GM10248 (cell line): ENCODE measurements around the gene SLC6A11.

Experiments used
- CTCF ChIA-PET: fragments of 300-600 bp; sonication (Branson Sonifier 250); formaldehyde crosslinking; extraction: SDS; loops from one replicate; lab custom pipeline; 2021; ENCODE audit warnings: antibody characterized with exemption; lab: Yijun Ruan, JAX
- POLR2A ChIA-PET: fragments of 350-650 bp; sonication (Branson Sonifier 250); formaldehyde crosslinking; extraction: SDS; loops from one replicate; lab custom pipeline; 2020; ENCODE audit warnings: antibody characterized with exemption; lab: Yijun Ruan, JAX
- DNase-seq: peaks from one replicate; pipeline ENCODE4 v3.0.0; 2012; ENCODE audit errors: extremely low spot score
- CTCF ChIP-seq: IDR thresholded peaks from 2 replicates; pipeline ENCODE4 v1.5.1; 2012; ENCODE audit warnings: mild to moderate bottlenecking, low read depth; ENCODE audit errors: extremely low read depth, missing control alignments, control extremely low read depth

Gene SLC6A11

DNA sequence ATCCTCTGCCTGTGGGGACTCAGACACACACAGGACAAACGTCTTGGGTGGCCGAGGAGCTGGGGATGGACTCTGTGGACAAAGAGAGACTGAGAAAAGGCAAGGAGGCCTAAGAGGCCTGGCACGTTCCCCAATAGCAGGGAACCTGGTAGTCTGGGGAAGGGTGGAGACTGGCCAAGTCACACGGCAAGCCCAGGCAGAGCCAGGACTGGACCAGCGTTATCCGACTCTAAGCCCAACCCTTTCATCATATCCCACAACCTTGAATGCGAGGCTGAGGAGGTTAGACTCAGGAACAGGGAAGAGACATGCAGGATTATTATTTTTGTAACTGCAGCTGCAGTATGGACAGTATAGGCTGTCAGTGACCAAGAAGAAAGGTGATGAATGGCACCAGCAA, 53.4 kb downstream of the SLC6A11 start:
- no peak for DNase-seq
- TF ChIP-seq CTCF = no peak
- ChIA-PET POLR2A (no interaction called here), CTCF (no interaction called here)

- CTCF ChIA-PET = no interaction called here
- POLR2A ChIA-PET = no interaction called here
- no peak for DNase-seq
- TF ChIP-seq CTCF = no peak
These were observed 54.3 kb downstream of the SLC6A11 start for GRCh38 chr3:10870296-10870695.

DNA sequence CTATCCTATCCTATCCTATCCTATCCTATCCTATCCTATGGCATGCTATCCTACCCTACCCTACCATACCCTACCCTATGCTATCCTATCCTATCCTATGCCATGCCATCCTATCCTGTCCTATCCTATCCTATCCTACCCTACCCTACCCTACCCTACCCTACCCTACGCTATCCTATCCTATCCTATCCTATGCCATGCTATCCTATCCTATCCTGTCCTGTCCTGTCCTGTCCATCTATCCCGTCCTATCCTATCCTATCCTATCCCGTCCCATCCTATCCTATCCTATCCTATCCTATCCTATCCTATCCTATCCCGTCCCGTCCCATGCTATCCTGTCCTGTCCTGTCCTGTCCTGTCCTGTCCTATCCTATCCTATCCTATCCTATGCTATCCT, 57.4 kb downstream of the SLC6A11 start:
- no peak for TF ChIP-seq CTCF
- ChIA-PET POLR2A (no interaction called here), CTCF (no interaction called here)
- no peak for DNase-seq

DNA sequence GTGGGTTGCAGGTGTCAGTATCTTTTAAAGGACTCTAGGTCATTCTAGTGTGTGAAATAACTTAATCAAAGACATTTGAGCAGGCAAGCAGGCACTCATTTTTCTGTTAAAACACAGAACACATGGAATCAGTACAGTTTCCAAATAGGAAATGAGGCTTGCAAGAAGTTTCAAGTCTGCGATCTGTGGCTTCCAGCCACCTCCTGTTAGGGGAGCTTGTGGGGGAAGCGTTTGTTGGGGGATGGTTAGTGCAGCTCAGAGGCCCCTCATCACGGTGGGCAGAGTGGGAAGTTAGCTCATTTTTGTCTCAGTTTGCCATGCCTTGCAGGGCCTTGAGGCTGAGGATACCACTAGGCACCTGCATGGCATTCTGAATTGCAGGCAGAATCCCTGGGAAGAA, 59.9 kb downstream of the SLC6A11 start:
- ChIA-PET CTCF (interaction anchor here (1.3 kb wide), 3 partner anchors 10 to 69 kb away, joined by 3 to 4 read pairs (median 3); no protein-coding TSS in a partner anchor), POLR2A (no interaction called here)
- no peak for TF ChIP-seq CTCF
- no peak for DNase-seq

DNA sequence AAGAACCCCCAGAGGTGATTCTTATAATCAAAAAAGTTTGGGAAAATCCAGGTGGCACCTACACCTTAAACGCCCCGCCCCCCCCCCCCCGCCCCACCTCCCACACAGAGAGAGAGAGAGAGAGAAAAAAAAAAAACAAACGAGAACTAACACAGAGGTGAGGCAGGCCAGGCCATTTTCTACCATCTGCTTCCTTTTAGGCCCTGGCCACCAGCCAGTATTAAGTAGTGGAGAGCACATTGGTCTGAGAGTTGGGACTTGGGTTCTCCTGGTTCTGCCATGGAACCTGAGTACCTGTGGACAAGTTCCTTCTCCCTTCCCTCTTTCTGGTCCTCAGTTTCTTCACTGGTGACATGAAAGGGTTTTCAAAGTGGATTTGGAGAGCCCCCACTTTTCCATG, 60.6 kb downstream of the SLC6A11 start:
- TF ChIP-seq CTCF = no peak
- ChIA-PET POLR2A (no interaction called here), CTCF (interaction anchor here (1.3 kb wide), 1 partner anchor 69 kb away, joined by 3 read pairs; no protein-coding TSS in a partner anchor)
- DNase-seq = no peak

GRCh38 chr3:10882851-10883250, 66.8 kb downstream of the SLC6A11 start:
- no peak for TF ChIP-seq CTCF
- DNase-seq = no peak
- CTCF ChIA-PET = interaction anchor here (2.2 kb wide), 1 partner anchor 125 kb away, joined by 10 read pairs; no protein-coding TSS in a partner anchor
- POLR2A ChIA-PET = no interaction called here

GRCh38 chr3:10883478-10884234, 67.6 kb downstream of the SLC6A11 start:
- peak; percentile 38 for TF ChIP-seq CTCF
- POLR2A ChIA-PET = no interaction called here
- CTCF ChIA-PET = interaction anchor here (2.2 kb wide), 1 partner anchor 125 kb away, joined by 10 read pairs; no protein-coding TSS in a partner anchor
- peak; percentile 39 for DNase-seq
